Measurements from ENCODE around the gene AJAP1.

Gene AJAP1

GRCh38 chr1:4724001-4724400, 69.6 kb downstream of the AJAP1 start:
- no peak overlapping the region for H3K4me3 ChIP-seq (replicated peaks in 1 of 2; ENCODE audit: low read depth in 2 of 2, low read length in 2 of 2)
- no peak for DNase-seq (ENCODE audit: low read depth in 2 of 2)
- TF ChIP-seq CTCF (IDR thresholded peaks at IDR 0.05; ENCODE audit: low read depth, low read length) = no peak

GRCh38 chr1:4724695-4725250, 70.4 kb downstream of the AJAP1 start:
- no peak for TF ChIP-seq CTCF (IDR thresholded peaks at IDR 0.05; ENCODE audit: low read depth, low read length)
- no peak overlapping the region for H3K4me3 ChIP-seq (replicated peaks in 1 of 2; ENCODE audit: low read depth in 2 of 2, low read length in 2 of 2)
- DNase-seq (ENCODE audit: low read depth in 2 of 2) = no peak

- no peak for DNase-seq (ENCODE audit: low read depth in 2 of 2)
- TF ChIP-seq CTCF (IDR thresholded peaks at IDR 0.05; ENCODE audit: low read depth, low read length) = no peak
- H3K4me3 ChIP-seq (replicated peaks in 1 of 2; ENCODE audit: low read depth in 2 of 2, low read length in 2 of 2) = no peak overlapping the region
Observed at GRCh38 chr1:4725416-4725815, 71.0 kb downstream of the AJAP1 start.

- no peak for DNase-seq (ENCODE audit: low read depth in 2 of 2)
- TF ChIP-seq CTCF (IDR thresholded peaks at IDR 0.05; ENCODE audit: low read depth, low read length) = no peak
- H3K4me3 ChIP-seq (replicated peaks in 1 of 2; ENCODE audit: low read depth in 2 of 2, low read length in 2 of 2) = no peak overlapping the region
Observed at GRCh38 chr1:4726620-4727341, 72.4 kb downstream of the AJAP1 start.

- DNase-seq (ENCODE audit: low read depth in 2 of 2) = no peak
- no peak overlapping the region for H3K4me3 ChIP-seq (replicated peaks in 1 of 2; ENCODE audit: low read depth in 2 of 2, low read length in 2 of 2)
- TF ChIP-seq CTCF (IDR thresholded peaks at IDR 0.05; ENCODE audit: low read depth, low read length) = no peak
Observed at GRCh38 chr1:4728319-4729089, 74.1 kb downstream of the AJAP1 start.

- no peak for TF ChIP-seq CTCF (IDR thresholded peaks at IDR 0.05; ENCODE audit: low read depth, low read length)
- no peak overlapping the region for H3K4me3 ChIP-seq (replicated peaks in 1 of 2; ENCODE audit: low read depth in 2 of 2, low read length in 2 of 2)
- no peak for DNase-seq (ENCODE audit: low read depth in 2 of 2)
Observed at GRCh38 chr1:4729090-4729471, 74.7 kb downstream of the AJAP1 start.

Measured in cardiac fibroblast (primary cell).